H1 (cell line): ENCODE results near the gene CDK5RAP3. TPM values are rescaled to one million over a fixed set of nuclear protein-coding genes. Genes with fewer than 3 reads are reported as not detected.

Experiments
- CTCF ChIA-PET: fragments of 300-600 bp; sonication (Branson Sonifier 250); formaldehyde crosslinking; loops from one replicate; lab custom pipeline; 2021; ENCODE audit not compliant: partially characterized antibody; lab: Charles Lee
- POLR2A ChIA-PET: fragments of 300-600 bp; sonication (Branson Sonifier 250); formaldehyde crosslinking; loops from one replicate; lab custom pipeline; 2021; ENCODE audit warnings: inconsistent platforms; ENCODE audit not compliant: partially characterized antibody; lab: Charles Lee
- DNase-seq, 2 experiments: peaks; one replicate each; pipeline versions ENCODE4 v3.0.0 to v3.0.0-alpha.2; 2010 to 2022; ENCODE audit warnings: low spot score in 2 of 2, low read depth in 1 of 2, mixed read lengths in 1 of 2
- FAIRE-seq: peaks from 2 replicates; lab custom pipeline; 2011; peaks lifted over from hg19 to GRCh38; lab: Jason Lieb, UNC
- H2AFZ ChIP-seq: 2 replicates; pipeline ENCODE4 v1.8.1; 2012; ENCODE audit warnings: low read length, inconsistent platforms
- H2AK5ac ChIP-seq: 2 replicates; pipeline ENCODE4 v1.6.1; 2013; ENCODE audit warnings: low read depth, low read length
- H2BK120ac ChIP-seq: replicated peaks from 2 replicates; pipeline ENCODE3; 2013; ENCODE audit warnings: low read depth, low read length, inconsistent platforms
- H2BK12ac ChIP-seq: 2 replicates; pipeline ENCODE4 v1.6.1; 2013; ENCODE audit warnings: low read depth, low read length
- H2BK15ac ChIP-seq: 2 replicates; pipeline ENCODE4 v1.6.1; 2013; ENCODE audit warnings: low read length
- H2BK20ac ChIP-seq: 2 replicates; pipeline ENCODE4 v1.6.1; 2013; ENCODE audit warnings: low read length
- H2BK5ac ChIP-seq: 2 replicates; pipeline ENCODE4 v1.6.1; 2013; ENCODE audit warnings: low read depth, low read length
- H3K14ac ChIP-seq: 2 replicates; pipeline ENCODE4 v1.6.1; 2013; ENCODE audit warnings: inconsistent platforms; ENCODE audit not compliant: insufficient read length
- H3K18ac ChIP-seq: 2 replicates; pipeline ENCODE4 v1.6.1; 2013; ENCODE audit warnings: low read length; ENCODE audit errors: extremely low read depth
- H3K23ac ChIP-seq: 2 replicates; pipeline ENCODE4 v1.6.1; 2013; ENCODE audit warnings: inconsistent platforms; ENCODE audit not compliant: insufficient read length
- H3K23me2 ChIP-seq: 2 replicates; pipeline ENCODE4 v1.6.1; 2013; ENCODE audit warnings: low read depth, low read length
- H3K27ac ChIP-seq: 2 replicates; pipeline ENCODE4 v1.6.1; 2011; ENCODE audit warnings: low read depth, low read length, inconsistent platforms
- H3K27me3 ChIP-seq, 4 experiments: replicated peaks in 1 of 4; 1 replicate in 1 of 4; 2 replicates in 3 of 4; pipeline versions ENCODE4 v1.6.1 to v1.8.1; 2011 to 2013; ENCODE audit warnings: low read length in 3 of 4, mild to moderate bottlenecking in 3 of 4, inconsistent platforms in 2 of 4, mixed read lengths in 2 of 4, moderate library complexity in 1 of 4; ENCODE audit not compliant: control insufficient read depth in 3 of 4, insufficient read depth in 3 of 4; ENCODE audit errors: extremely low read depth in 1 of 4
- H3K36me3 ChIP-seq, 4 experiments: 2 replicates each; pipeline versions ENCODE4 v1.6.1 to v1.8.1; 2011 to 2013; ENCODE audit warnings: mild to moderate bottlenecking in 4 of 4, low read length in 3 of 4, moderate library complexity in 2 of 4, control low read depth in 1 of 4, inconsistent platforms in 1 of 4; ENCODE audit not compliant: insufficient read depth in 4 of 4, control insufficient read depth in 2 of 4
- H3K4ac ChIP-seq: replicated peaks from 2 replicates; pipeline ENCODE3; 2013; ENCODE audit warnings: low read length, low read depth, mixed read lengths, inconsistent platforms; ENCODE audit not compliant: insufficient read length
- H3K4me1 ChIP-seq, 4 experiments: replicated peaks in 1 of 4; 1 replicate in 1 of 4; 2 replicates in 3 of 4; pipeline versions ENCODE4 v1.6.1 to v1.8.1; 2011 to 2013; ENCODE audit warnings: low read length in 3 of 4, inconsistent platforms in 2 of 4, mixed read lengths in 1 of 4; ENCODE audit not compliant: insufficient read depth in 4 of 4, control insufficient read depth in 3 of 4
- H3K4me2 ChIP-seq, 2 experiments: 2 replicates each; pipeline versions ENCODE4 v1.6.1 to v1.8.1; 2011 to 2013; ENCODE audit warnings: low read depth in 2 of 2, low read length in 2 of 2, control low read depth in 1 of 2, inconsistent platforms in 1 of 2, mild to moderate bottlenecking in 1 of 2; ENCODE audit not compliant: insufficient read depth in 1 of 2
- H3K4me3 ChIP-seq, 4 experiments: fragments of 200-600, 300-600 bp in 1 of 4; sonication (generic), shearing (Covaris generic), sonication (Bioruptor Twin) in 1 of 4; 2 replicates each; pipeline versions ENCODE4 v1.5.1 to v1.8.1; 2011 to 2016; ENCODE audit warnings: low read length in 4 of 4, low read depth in 3 of 4, control low read depth in 2 of 4, inconsistent platforms in 2 of 4, mild to moderate bottlenecking in 2 of 4, mixed read lengths in 1 of 4, moderate library complexity in 1 of 4; ENCODE audit not compliant: insufficient read depth in 2 of 4; ENCODE audit errors: extremely low read depth in 1 of 4
- H3K56ac ChIP-seq: replicated peaks from 2 replicates; pipeline ENCODE3; 2013; ENCODE audit warnings: low read depth, mild to moderate bottlenecking, mixed read lengths, low read length, inconsistent platforms; ENCODE audit not compliant: insufficient read length
- H3K79me1 ChIP-seq: 2 replicates; pipeline ENCODE4 v1.6.1; 2013; ENCODE audit warnings: low read depth, low read length, control low read depth
- H3K79me2 ChIP-seq, 2 experiments: 2 replicates each; pipeline versions ENCODE4 v1.6.1 to v1.8.1; 2012 to 2013; ENCODE audit warnings: low read length in 2 of 2, mild to moderate bottlenecking in 2 of 2, inconsistent platforms in 1 of 2; ENCODE audit not compliant: insufficient read depth in 2 of 2, control insufficient read depth in 1 of 2
- H3K9ac ChIP-seq, 4 experiments: replicated peaks in 1 of 4; 1 replicate in 1 of 4; 2 replicates in 3 of 4; pipeline versions ENCODE4 v1.6.1 to v1.8.1; 2011 to 2013; ENCODE audit warnings: low read depth in 3 of 4, low read length in 3 of 4, control low read depth in 2 of 4, mild to moderate bottlenecking in 2 of 4, moderate library complexity in 2 of 4, inconsistent platforms in 1 of 4; ENCODE audit errors: extremely low read depth in 1 of 4
- H3K9me3 ChIP-seq, 2 experiments: 2 replicates each; pipeline versions ENCODE4 v1.6.1 to v1.8.1; 2012 to 2013; ENCODE audit warnings: mild to moderate bottlenecking in 2 of 2, moderate library complexity in 2 of 2, control low read depth in 1 of 2, inconsistent platforms in 1 of 2, low read depth in 1 of 2, low read length in 1 of 2, mixed read lengths in 1 of 2; ENCODE audit not compliant: insufficient read depth in 2 of 2
- H4K20me1 ChIP-seq, 2 experiments: replicated peaks in 1 of 2; 2 replicates each; pipeline versions ENCODE3 to v1.8.1; 2011 to 2013; ENCODE audit warnings: inconsistent platforms in 2 of 2, low read length in 2 of 2, mild to moderate bottlenecking in 1 of 2; ENCODE audit not compliant: insufficient read depth in 2 of 2, control insufficient read depth in 1 of 2
- H4K5ac ChIP-seq: 2 replicates; pipeline ENCODE4 v1.6.1; 2013; ENCODE audit warnings: low read length, low read depth, mixed read lengths, inconsistent platforms; ENCODE audit not compliant: insufficient read length
- H4K8ac ChIP-seq: 2 replicates; pipeline ENCODE4 v1.8.0; 2013; ENCODE audit warnings: mild to moderate bottlenecking, moderate library complexity, low read length, inconsistent platforms; ENCODE audit not compliant: insufficient read depth; ENCODE audit errors: extremely low read depth
- H4K91ac ChIP-seq: replicated peaks from 2 replicates; pipeline ENCODE3; 2013; ENCODE audit warnings: low read length, mixed read lengths, inconsistent platforms; ENCODE audit not compliant: insufficient read length
- KDM1A ChIP-seq: fragments of 200-600, 300-600 bp; sonication (generic); IDR thresholded peaks from 2 replicates; pipeline ENCODE4 v1.7.1; 2016; ENCODE audit warnings: mild to moderate bottlenecking, low read length, borderline replicate concordance
- NANOG ChIP-seq: IDR thresholded peaks from 2 replicates; pipeline ENCODE4 v1.6.1; 2011; ENCODE audit warnings: low read length, low read depth, mild to moderate bottlenecking, inconsistent platforms; ENCODE audit not compliant: insufficient read depth, poor library complexity, severe bottlenecking
- RFX5 ChIP-seq: IDR thresholded peaks from 2 replicates; pipeline ENCODE4 v1.6.1; 2011; ENCODE audit warnings: low read depth, low read length, improper control_type of control experiment, borderline replicate concordance
- SUZ12 ChIP-seq: fragments of 200-600 bp; sonication (generic); IDR thresholded peaks from 2 replicates; pipeline ENCODE4 v1.6.1; 2012; ENCODE audit warnings: mild to moderate bottlenecking, inconsistent platforms, low read length, moderate library complexity, mixed read lengths
- WGBS, 2 experiments: shearing (Covaris generic) in 1 of 2; methylation state at CpG; one replicate each; pipeline versions ENCODE4 v1.1.6 to v1.1.7; 2013 to 2015; ENCODE audit warnings: low lambda C conversion rate in 2 of 2, mixed read lengths in 2 of 2, inconsistent platforms in 1 of 2, low coverage in 1 of 2, missing lambda C conversion rate in 1 of 2; ENCODE audit not compliant: insufficient replicate concordance in 2 of 2, insufficient coverage in 1 of 2, insufficient read length in 1 of 2; ENCODE audit errors: extremely low coverage in 1 of 2, missing lambda C conversion rate in 1 of 2; 5-methylcytosine and 5-hydroxymethylcytosine counted together
- polyA plus RNA-seq, 7 experiments: library from polyadenylated mRNA; depleted of rRNA in 3 of 7; stranded (reverse) in 5 of 7; unstranded in 2 of 7; fragments of >200 nt in 5 of 7; fragments of 200-250 nt in 2 of 7; gene quantifications; 1 replicate in 5 of 7; 2 replicates in 1 of 7; 4 replicates in 1 of 7; pipeline versions ENCODE4 v1.2.1 to v1.2.3, GENCODE V29; 2011 to 2013; ENCODE audit warnings: missing spikeins in 2 of 7, mixed read lengths in 2 of 7
- total RNA-seq: library from RNA; stranded (reverse); fragmentation: NEBNext Ultra II Directional; extraction: Animal tissue kit (Norgen Biotek cat#: 25700); gene quantifications from 2 replicates; pipeline ENCODE4 v1.2.1, GENCODE V29; 2021

CDK5RAP3 gene
- total and polyA plus RNA-seq, 2 of the 8 experiments (the other 6 are each of a cell fraction or from before 2014, with no cell fraction given), result 88.2 to 93.2 TPM

DNA sequence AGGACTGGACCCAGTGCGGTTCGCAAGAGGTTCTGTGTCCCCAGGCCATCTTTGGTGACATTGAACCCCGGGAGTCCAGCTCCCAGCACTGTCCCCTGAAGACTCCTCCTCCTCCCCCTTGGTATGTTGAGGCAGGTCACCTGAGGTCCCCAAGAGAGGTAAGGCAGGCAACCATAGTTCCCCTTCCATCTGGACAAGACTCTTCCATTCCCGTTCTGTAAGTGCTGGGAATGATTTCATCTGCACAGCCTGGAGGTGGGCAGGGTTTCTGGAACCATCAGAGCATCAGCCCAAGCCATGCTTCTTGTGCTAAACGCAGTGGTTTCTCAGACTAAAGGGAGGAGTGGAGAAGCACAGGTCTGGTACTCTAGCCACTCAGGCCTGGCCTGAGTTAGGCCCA lies 41.7 kb downstream of the CDK5RAP3 start:
- Histone ChIP-seq H2BK15ac (peak overlapping the region; percentile 96), H2AFZ (peak overlapping the region; percentile 58; the same call in 1 of the 2 replicates), H3K79me2 (no peaks in the 10 kb centered on the region), H2BK5ac (no peak overlapping the region), H2BK20ac (0 out of 2 replicates have a peak overlapping the region, but pooled peaks have one; percentile 80), H3K23me2 (peaks cover 8% of the 10 kb centered on the region), H3K23ac (no peak overlapping the region), H3K4me3 (peak overlapping the region in 3 of 4 experiments; percentile 14 to 75 (median 61); a peak in 4 of 8 replicates), H3K27me3 (peaks cover 0 to 13% (median 8%) of the 10 kb centered on the region in 4 experiments; a peak in 6 of 7 replicates), H2BK120ac (peak overlapping the region; percentile 77), H2AK5ac (no peak overlapping the region), H4K20me1 (no peaks in the 10 kb centered on the region), H3K79me1 (no peaks in the 10 kb centered on the region), H3K4me2 (peak overlapping the region; percentile 88 to 99), H3K36me3 (no peaks in the 10 kb centered on the region), H3K27ac (no peak overlapping the region), H3K4me1 (peaks cover 4 to 14% (median 9%) of the 10 kb centered on the region in 4 experiments), H3K4ac (peak overlapping the region; percentile 70), H2BK12ac (peak overlapping the region; percentile 60; the same call in 1 of the 2 replicates), H3K9ac (no peak overlapping the region; a peak in 1 of 7 replicates), H3K18ac (peak overlapping the region; percentile 53; the same call in 1 of the 2 replicates), H3K56ac (no peak overlapping the region), H4K5ac (no peak overlapping the region), H3K14ac (no peak overlapping the region), H4K91ac (peak overlapping the region; percentile 82), H3K9me3 (no peaks in the 10 kb centered on the region), H4K8ac (no peak overlapping the region; the same call in 1 of the 2 replicates)
- no peak for DNase-seq
- FAIRE-seq, result no peak
- CTCF ChIA-PET, result interaction anchor here (1.2 to 27.8 kb wide), 7 partner anchors 8 to 61 kb away, joined by 3 to 698 read pairs (median 49); partner anchors contain the start of genes CDK5RAP3, PNPO and PRR15L
- WGBS, 2 experiments, result 63% methylated on average over 3 of the region's 5 CpGs; no CpG with 5 or more reads in 1 of the 2 experiments
- TF ChIP-seq SUZ12, result no peak
- no peak for TF ChIP-seq RFX5
- no peak for TF ChIP-seq NANOG
- no peak for TF ChIP-seq KDM1A
- POLR2A ChIA-PET, result interaction anchor here (0.6 to 2.2 kb wide), 12 partner anchors 9 to 165 kb away, joined by 3 to 11 read pairs (median 5); partner anchors contain the start of genes CDK5RAP3 and NFE2L1
